Brain microvascular endothelial cell (primary cell): ENCODE data around the gene HNRNPL.

ENCODE experiments used
- DNase-seq: peaks from one replicate; pipeline ENCODE4 v3.0.0-alpha.2; 2020
- H3K27ac ChIP-seq: fragments of 250-450 bp; sonication (Bioruptor Pico); 2 replicates; pipeline ENCODE4 v1.5.1; 2020; ENCODE audit warnings: mild to moderate bottlenecking, moderate library complexity
- H3K27me3 ChIP-seq: fragments of 250-450 bp; sonication (Bioruptor Pico); replicated peaks from 2 replicates; pipeline ENCODE4 v1.5.1; 2020; ENCODE audit warnings: mild to moderate bottlenecking
- H3K36me3 ChIP-seq: fragments of 250-450 bp; sonication (Bioruptor Pico); replicated peaks from 2 replicates; pipeline ENCODE4 v1.5.1; 2020; ENCODE audit warnings: mild to moderate bottlenecking
- H3K4me3 ChIP-seq: 2 replicates; pipeline ENCODE4 v1.5.1; 2011; ENCODE audit warnings: low read depth, mild to moderate bottlenecking, control low read depth, low read length, moderate library complexity
- CTCF ChIP-seq: IDR thresholded peaks from 2 replicates; pipeline ENCODE4 v1.5.1; 2011; ENCODE audit warnings: low read depth, mild to moderate bottlenecking, moderate library complexity, low read length, control low read depth, inconsistent platforms; ENCODE audit errors: missing control alignments
- in situ Hi-C: cut with HindIII; loops from 2 replicates; pipeline ENCODE4 v1.10.0; 2017; ENCODE audit warnings: low sequenced_read_pairs, low pct_ligation_motif_present

The HNRNPL gene

GRCh38 chr19:38839816-38840582 lies 9.8 kb downstream of the HNRNPL start:
- Histone ChIP-seq H3K27ac (no peak overlapping the region), H3K4me3 (no peak overlapping the region), H3K27me3 (no peaks in the 10 kb centered on the region), H3K36me3 (peaks cover 92% of the 10 kb centered on the region)
- no peak for TF ChIP-seq CTCF
- in situ Hi-C loops: no loop called here
- DNase-seq: no peak

GRCh38 chr19:38838986-38839761 lies 10.6 kb downstream of the HNRNPL start:
- in situ Hi-C loops: no loop called here
- H3K27me3 ChIP-seq: no peaks in the 10 kb centered on the region
- no peak for DNase-seq
- TF ChIP-seq CTCF: no peak
- no peak overlapping the region for H3K4me3 ChIP-seq
- H3K27ac ChIP-seq: no peak overlapping the region
- peaks cover 84% of the 10 kb centered on the region for H3K36me3 ChIP-seq

GRCh38 chr19:38838208-38838985 lies 11.4 kb downstream of the HNRNPL start:
- Histone ChIP-seq H3K4me3 (no peak overlapping the region), H3K27me3 (no peaks in the 10 kb centered on the region), H3K36me3 (peaks cover 77% of the 10 kb centered on the region), H3K27ac (no peak overlapping the region)
- DNase-seq: no peak
- TF ChIP-seq CTCF: peak; percentile 9
- in situ Hi-C loops: no loop called here

GRCh38 chr19:38837656-38838121 lies 12.1 kb downstream of the HNRNPL start:
- Histone ChIP-seq H3K36me3 (peaks cover 70% of the 10 kb centered on the region), H3K27ac (no peak overlapping the region), H3K27me3 (no peaks in the 10 kb centered on the region), H3K4me3 (no peak overlapping the region)
- in situ Hi-C loops: no loop called here
- TF ChIP-seq CTCF: no peak
- no peak for DNase-seq

GRCh38 chr19:38836983-38837626 lies 12.7 kb downstream of the HNRNPL start:
- Histone ChIP-seq H3K27me3 (no peaks in the 10 kb centered on the region), H3K36me3 (peaks cover 64% of the 10 kb centered on the region), H3K4me3 (no peak overlapping the region), H3K27ac (no peak overlapping the region)
- no peak for DNase-seq
- in situ Hi-C loops: no loop called here
- no peak for TF ChIP-seq CTCF
